H9 (cell line): ENCODE data around the gene NMRK1. TPM values are rescaled to one million over a fixed set of nuclear protein-coding genes. Genes with fewer than 3 reads are reported as not detected.

Experiments used
- DNase-seq: peaks from one replicate; pipeline ENCODE4 v3.0.0-alpha.2; 2017
- H2AFZ ChIP-seq: one replicate; pipeline ENCODE4 v1.6.1; 2013; ENCODE audit warnings: mild to moderate bottlenecking, low read length, control low read depth, moderate library complexity
- H2AK5ac ChIP-seq: 2 replicates; pipeline ENCODE4 v1.6.1; 2013; ENCODE audit warnings: low read length, control low read depth, mixed read lengths; ENCODE audit not compliant: insufficient read length
- H2BK120ac ChIP-seq: one replicate; pipeline ENCODE4 v1.6.1; 2013; ENCODE audit warnings: low read depth, mild to moderate bottlenecking, low read length, control low read depth, inconsistent platforms; ENCODE audit not compliant: poor library complexity, severe bottlenecking
- H2BK12ac ChIP-seq: 2 replicates; pipeline ENCODE4 v1.6.1; 2013; ENCODE audit warnings: low read length, control low read depth, mixed read lengths, low read depth; ENCODE audit not compliant: insufficient read length
- H2BK15ac ChIP-seq: 2 replicates; pipeline ENCODE4 v1.6.1; 2013; ENCODE audit warnings: low read depth, low read length, control low read depth
- H2BK20ac ChIP-seq: one replicate; pipeline ENCODE4 v1.6.1; 2013; ENCODE audit warnings: low read depth, mild to moderate bottlenecking, low read length, control low read depth, inconsistent platforms; ENCODE audit not compliant: poor library complexity, severe bottlenecking
- H2BK5ac ChIP-seq: 2 replicates; pipeline ENCODE4 v1.6.1; 2013; ENCODE audit warnings: low read length, control low read depth, mixed read lengths; ENCODE audit not compliant: insufficient read length
- H3K14ac ChIP-seq: 2 replicates; pipeline ENCODE4 v1.6.1; 2013; ENCODE audit warnings: low read length, control low read depth; ENCODE audit not compliant: insufficient read depth
- H3K18ac ChIP-seq: 2 replicates; pipeline ENCODE4 v1.6.1; 2013; ENCODE audit warnings: low read depth, mild to moderate bottlenecking, mixed read lengths, low read length, control low read depth; ENCODE audit not compliant: insufficient read length
- H3K23ac ChIP-seq: 2 replicates; pipeline ENCODE4 v1.6.1; 2013; ENCODE audit warnings: low read length, control low read depth, mixed read lengths, low read depth; ENCODE audit not compliant: insufficient read length
- H3K23me2 ChIP-seq: 2 replicates; pipeline ENCODE4 v1.6.1; 2013; ENCODE audit warnings: low read depth, mild to moderate bottlenecking, mixed read lengths, low read length, control low read depth; ENCODE audit not compliant: insufficient read length, poor library complexity, severe bottlenecking
- H3K27ac ChIP-seq: 2 replicates; pipeline ENCODE4 v1.5.1; 2013; ENCODE audit warnings: low read length, control low read depth, mixed read lengths, low read depth; ENCODE audit not compliant: insufficient read length
- H3K27me3 ChIP-seq: 2 replicates; pipeline ENCODE4 v1.6.1; 2013; ENCODE audit warnings: low read length, control low read depth, inconsistent platforms; ENCODE audit not compliant: insufficient read depth
- H3K4ac ChIP-seq: 2 replicates; pipeline ENCODE4 v1.6.1; 2013; ENCODE audit warnings: low read depth, mild to moderate bottlenecking, control low read depth, inconsistent platforms, low read length, moderate library complexity
- H3K4me1 ChIP-seq: 2 replicates; pipeline ENCODE4 v1.6.1; 2013; ENCODE audit warnings: low read length, control low read depth, inconsistent platforms; ENCODE audit not compliant: insufficient read depth
- H3K4me2 ChIP-seq: 2 replicates; pipeline ENCODE4 v1.6.1; 2013; ENCODE audit warnings: low read length, control low read depth, mixed read lengths; ENCODE audit not compliant: insufficient read length, insufficient read depth
- H3K56ac ChIP-seq: 2 replicates; pipeline ENCODE4 v1.6.1; 2013; ENCODE audit warnings: low read depth, mild to moderate bottlenecking, mixed read lengths, low read length, control low read depth; ENCODE audit not compliant: insufficient read length
- H3K79me1 ChIP-seq: 2 replicates; pipeline ENCODE4 v1.6.1; 2013; ENCODE audit warnings: low read depth, mild to moderate bottlenecking, moderate library complexity, low read length, control low read depth, inconsistent platforms; ENCODE audit not compliant: insufficient read depth, poor library complexity, severe bottlenecking
- H3K79me2 ChIP-seq: 2 replicates; pipeline ENCODE4 v1.6.1; 2013; ENCODE audit warnings: low read length, control low read depth, inconsistent platforms; ENCODE audit not compliant: insufficient read depth
- H3K9ac ChIP-seq: 2 replicates; pipeline ENCODE4 v1.6.1; 2013; ENCODE audit warnings: low read length, control low read depth, mixed read lengths; ENCODE audit not compliant: insufficient read length; ENCODE audit errors: extremely low read depth
- H3K9me3 ChIP-seq: one replicate; pipeline ENCODE4 v1.6.1; 2013; ENCODE audit warnings: low read depth, low read length, inconsistent platforms; ENCODE audit not compliant: control insufficient read depth
- H3T11ph ChIP-seq: one replicate; pipeline ENCODE4 v1.6.1; 2013; ENCODE audit warnings: mild to moderate bottlenecking, low read length, control low read depth, inconsistent platforms
- H4K20me1 ChIP-seq: one replicate; pipeline ENCODE4 v1.6.1; 2013; ENCODE audit not compliant: control insufficient read depth, insufficient read length, insufficient read depth
- H4K5ac ChIP-seq: 2 replicates; pipeline ENCODE4 v1.6.1; 2013; ENCODE audit warnings: low read depth, mild to moderate bottlenecking, mixed read lengths, low read length, control low read depth; ENCODE audit not compliant: insufficient read length
- H4K8ac ChIP-seq: replicated peaks from 2 replicates; pipeline ENCODE4 v1.6.1; 2013; ENCODE audit warnings: low read length, control low read depth, mixed read lengths, low read depth; ENCODE audit not compliant: insufficient read length
- H4K91ac ChIP-seq: 2 replicates; pipeline ENCODE4 v1.6.1; 2013; ENCODE audit warnings: low read depth, mild to moderate bottlenecking, moderate library complexity, mixed read lengths, low read length, control low read depth; ENCODE audit not compliant: insufficient read length
- H3K27ac Mint-ChIP-seq, 3 experiments: 2 replicates in 2 of 3; 3 replicates in 1 of 3; pipeline ENCODE4 v1.8.0; 2020 to 2021; ENCODE audit warnings: mixed read lengths in 3 of 3, mild to moderate bottlenecking in 1 of 3, moderate library complexity in 1 of 3
- H3K27me3 Mint-ChIP-seq: 2 replicates; pipeline ENCODE4 v1.8.0; 2021; ENCODE audit warnings: low read depth, mild to moderate bottlenecking, moderate library complexity, mixed read lengths
- H3K36me3 Mint-ChIP-seq, 3 experiments: 2 replicates in 2 of 3; 3 replicates in 1 of 3; pipeline ENCODE4 v1.8.0; 2020 to 2021; ENCODE audit warnings: low read depth in 3 of 3, mixed read lengths in 3 of 3; ENCODE audit not compliant: insufficient read depth in 1 of 3
- H3K4me1 Mint-ChIP-seq, 2 experiments: 2 replicates each; pipeline ENCODE4 v1.8.0; 2020; ENCODE audit warnings: mixed read lengths in 2 of 2
- H3K4me3 Mint-ChIP-seq, 2 experiments: 2 replicates in 1 of 2; 3 replicates in 1 of 2; pipeline ENCODE4 v1.8.0; 2020 to 2021; ENCODE audit warnings: mild to moderate bottlenecking in 2 of 2, mixed read lengths in 2 of 2, moderate library complexity in 1 of 2
- H3K9me3 Mint-ChIP-seq, 2 experiments: 2 replicates in 1 of 2; 3 replicates in 1 of 2; pipeline ENCODE4 v1.8.0; 2020; ENCODE audit warnings: mild to moderate bottlenecking in 2 of 2, mixed read lengths in 2 of 2, moderate library complexity in 1 of 2
- WGBS: extraction: QIAGEN DNeasy Blood & Tissue Kit; methylation state at CpG from one replicate; pipeline ENCODE4 v1.1.7; 2013; ENCODE audit warnings: missing lambda C conversion rate, low lambda C conversion rate, mixed read lengths; ENCODE audit not compliant: insufficient read length; ENCODE audit errors: extremely low coverage; 5-methylcytosine and 5-hydroxymethylcytosine counted together
- total RNA-seq: library from RNA; stranded (reverse); gene quantifications from 2 replicates; pipeline ENCODE4 v1.2.1, GENCODE V29; 2021
- TF ChIP-seq, protein P1 (sequence below): fragments of 200-600 bp; sonication (generic); conservative IDR thresholded peaks from 3 replicates; pipeline ENCODE4 v1.8.0; 2021; ENCODE audit warnings: antibody characterized with exemption, mild to moderate bottlenecking

Gene NMRK1
- total RNA-seq, 1 experiment from 2014 or later: 3.0 TPM

DNA sequence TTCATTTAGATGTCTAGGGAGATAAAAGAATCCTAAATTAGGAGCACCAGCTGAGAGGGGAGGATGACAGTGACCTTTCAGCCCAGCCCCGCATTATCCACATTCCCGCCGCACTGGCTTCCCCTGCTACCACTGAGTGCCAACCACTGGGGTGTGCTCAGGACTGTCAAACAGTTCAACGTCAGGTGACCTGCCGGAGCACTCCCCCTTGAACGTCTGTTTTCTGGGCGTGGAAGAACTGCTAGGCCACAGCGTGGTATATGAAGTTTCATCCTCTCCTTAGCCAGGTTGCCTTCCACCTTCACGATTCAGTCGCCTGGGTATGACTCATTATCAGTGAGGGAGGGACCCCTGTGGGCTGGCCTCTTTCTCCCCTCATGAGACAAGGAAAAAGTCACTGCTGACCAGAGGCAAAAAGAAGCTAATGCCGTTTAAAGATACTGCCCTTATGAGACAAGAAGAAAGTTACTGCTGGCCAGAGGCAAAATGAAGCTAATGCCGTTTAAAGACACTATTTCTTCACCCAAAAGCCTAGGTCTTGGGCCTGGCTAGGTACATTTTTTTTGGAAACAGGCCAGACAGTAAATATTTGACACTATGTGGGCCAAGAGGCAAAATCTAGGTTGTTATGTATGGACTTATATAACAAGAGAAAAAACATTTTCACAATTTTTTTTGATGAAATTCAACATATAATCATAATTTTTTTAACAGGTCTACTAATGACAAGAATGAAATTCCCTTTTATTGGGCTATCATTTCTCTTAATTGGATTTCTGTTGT is 4.6 kb downstream of the NMRK1 start:
- Histone ChIP-seq H3K27ac (no peak overlapping the region), H4K8ac (no peak overlapping the region), H3K9ac (no peak overlapping the region), H3K79me2 (no peaks in the 10 kb centered on the region), H3K4ac (no peak overlapping the region), H4K5ac (no peak overlapping the region), H2AFZ (no peak overlapping the region), H2BK15ac (no peak overlapping the region), H4K91ac (no peak overlapping the region), H3K23ac (no peak overlapping the region), H2AK5ac (no peak overlapping the region), H3T11ph (no peak overlapping the region), H2BK20ac (no peak overlapping the region), H2BK120ac (no peak overlapping the region), H3K4me1 (no peaks in the 10 kb centered on the region), H3K14ac (no peak overlapping the region), H3K56ac (no peak overlapping the region), H3K23me2 (no peaks in the 10 kb centered on the region), H3K4me2 (no peak overlapping the region), H4K20me1 (no peaks in the 10 kb centered on the region), H3K79me1 (no peaks in the 10 kb centered on the region), H3K27me3 (no peaks in the 10 kb centered on the region), H3K18ac (no peak overlapping the region), H2BK5ac (no peak overlapping the region), H3K9me3 (no peaks in the 10 kb centered on the region), H2BK12ac (no peak overlapping the region)
- H3K4me1 Mint-ChIP-seq: peaks cover 17 to 27% of the 10 kb centered on the region in 2 experiments
- H3K36me3 Mint-ChIP-seq: peaks cover 0 to 4% (median 0%) of the 10 kb centered on the region in 3 experiments; a peak in 1 of 7 replicates
- H3K27ac Mint-ChIP-seq: 0 out of 7 replicates have a peak overlapping the region, but pooled peaks of 1 of the 3 experiments have one; percentile 12
- DNase-seq: peak; percentile 74
- no CpG with 5 or more reads among the region's 12 CpGs for WGBS
- H3K27me3 Mint-ChIP-seq: no peaks in the 10 kb centered on the region
- no peaks in the 10 kb centered on the region; a peak in 1 of 5 replicates for H3K9me3 Mint-ChIP-seq
- H3K4me3 Mint-ChIP-seq: no peak overlapping the region
- TF ChIP-seq, protein P1, sequence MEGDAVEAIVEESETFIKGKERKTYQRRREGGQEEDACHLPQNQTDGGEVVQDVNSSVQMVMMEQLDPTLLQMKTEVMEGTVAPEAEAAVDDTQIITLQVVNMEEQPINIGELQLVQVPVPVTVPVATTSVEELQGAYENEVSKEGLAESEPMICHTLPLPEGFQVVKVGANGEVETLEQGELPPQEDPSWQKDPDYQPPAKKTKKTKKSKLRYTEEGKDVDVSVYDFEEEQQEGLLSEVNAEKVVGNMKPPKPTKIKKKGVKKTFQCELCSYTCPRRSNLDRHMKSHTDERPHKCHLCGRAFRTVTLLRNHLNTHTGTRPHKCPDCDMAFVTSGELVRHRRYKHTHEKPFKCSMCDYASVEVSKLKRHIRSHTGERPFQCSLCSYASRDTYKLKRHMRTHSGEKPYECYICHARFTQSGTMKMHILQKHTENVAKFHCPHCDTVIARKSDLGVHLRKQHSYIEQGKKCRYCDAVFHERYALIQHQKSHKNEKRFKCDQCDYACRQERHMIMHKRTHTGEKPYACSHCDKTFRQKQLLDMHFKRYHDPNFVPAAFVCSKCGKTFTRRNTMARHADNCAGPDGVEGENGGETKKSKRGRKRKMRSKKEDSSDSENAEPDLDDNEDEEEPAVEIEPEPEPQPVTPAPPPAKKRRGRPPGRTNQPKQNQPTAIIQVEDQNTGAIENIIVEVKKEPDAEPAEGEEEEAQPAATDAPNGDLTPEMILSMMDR: no peak
